ENCODE measurements around the gene SH3BP5.

SH3BP5 gene

GRCh38 chr3:15347063-15347736 is 14.8 kb upstream of the SH3BP5 start:
- no peak for DNase-seq (ENCODE audit: low read depth, low spot score)

DNA sequence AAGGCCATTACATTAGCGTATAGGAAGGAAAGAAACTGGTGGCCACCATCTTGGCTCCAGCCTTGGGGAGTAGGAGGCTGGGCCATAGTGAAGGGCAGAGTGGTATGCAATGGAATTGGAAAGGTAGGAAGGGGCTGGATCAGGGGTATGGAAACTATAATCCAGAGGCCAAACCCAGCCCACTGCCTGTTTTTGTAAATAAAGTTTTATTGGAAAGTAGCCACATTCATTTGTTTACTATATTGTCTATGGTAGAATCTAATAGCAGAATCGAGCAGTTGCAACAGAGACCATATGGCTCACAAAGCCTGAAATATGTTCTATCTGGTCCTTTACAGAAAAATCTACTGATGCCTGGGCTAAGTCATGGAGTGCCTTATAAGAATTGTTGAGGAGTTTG is 14.1 kb upstream of the SH3BP5 start:
- no peak for DNase-seq (ENCODE audit: low read depth, low spot score)

- no peak for DNase-seq (ENCODE audit: low read depth, low spot score)
Observed at GRCh38 chr3:15345608-15346137, 13.3 kb upstream of the SH3BP5 start.

GRCh38 chr3:15345066-15345607 is 12.8 kb upstream of the SH3BP5 start:
- DNase-seq (ENCODE audit: low read depth, low spot score), result no peak

- DNase-seq (ENCODE audit: low read depth, low spot score), result no peak
Observed at GRCh38 chr3:15342945-15343344, 10.6 kb upstream of the SH3BP5 start.

DNA sequence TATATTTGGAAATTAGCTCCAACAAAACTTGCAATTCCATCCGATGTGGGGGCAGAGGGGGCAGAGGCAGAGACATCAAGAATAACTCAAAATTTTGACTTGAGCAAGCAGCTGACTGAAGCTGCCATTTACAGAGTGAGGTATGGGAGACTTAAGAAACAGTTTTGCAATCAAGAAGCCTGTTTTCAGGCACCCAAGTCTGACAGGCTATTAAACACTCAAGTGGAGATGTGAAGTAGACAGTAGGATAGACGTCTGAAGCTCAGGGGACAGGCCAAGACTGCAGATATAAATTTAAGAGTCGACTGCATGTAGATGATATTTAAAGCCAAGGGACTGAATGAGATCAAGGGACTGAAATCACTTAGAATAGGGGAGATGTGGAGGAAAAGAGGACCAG is 9.9 kb upstream of the SH3BP5 start:
- DNase-seq (ENCODE audit: low read depth, low spot score), result no peak

GRCh38 chr3:15341030-15341726 is 8.8 kb upstream of the SH3BP5 start:
- DNase-seq (ENCODE audit: low read depth, low spot score), result no peak

DNA sequence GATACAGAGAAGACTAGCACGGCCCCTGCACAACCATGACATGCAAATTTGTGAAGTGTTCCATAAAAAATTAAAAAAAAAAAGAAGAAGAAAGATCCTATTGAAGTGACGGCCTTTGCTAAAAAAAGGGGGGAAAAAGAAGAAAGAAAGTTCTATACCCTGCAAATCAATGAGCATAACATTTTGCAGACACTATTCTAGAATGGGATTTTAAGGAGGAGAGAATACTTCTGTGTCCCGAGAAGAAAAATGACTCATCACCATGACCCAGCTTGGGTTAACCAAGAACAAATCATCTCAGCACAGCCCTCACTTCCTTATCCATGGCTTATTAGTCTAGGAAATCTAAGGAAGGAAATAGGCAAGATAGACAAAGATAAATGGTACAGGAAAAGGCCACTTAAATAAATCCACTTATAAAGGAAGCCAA is 7.4 kb upstream of the SH3BP5 start:
- no peak for DNase-seq (ENCODE audit: low read depth, low spot score)

GRCh38 chr3:15339001-15339400 is 6.6 kb upstream of the SH3BP5 start:
- no peak for DNase-seq (ENCODE audit: low read depth, low spot score)

- DNase-seq (ENCODE audit: low read depth, low spot score), result no peak
Observed at GRCh38 chr3:15337963-15338362, 5.6 kb upstream of the SH3BP5 start.

- DNase-seq (ENCODE audit: low read depth, low spot score), result no peak
Observed at GRCh38 chr3:15336057-15336456, 3.7 kb upstream of the SH3BP5 start.

DNA sequence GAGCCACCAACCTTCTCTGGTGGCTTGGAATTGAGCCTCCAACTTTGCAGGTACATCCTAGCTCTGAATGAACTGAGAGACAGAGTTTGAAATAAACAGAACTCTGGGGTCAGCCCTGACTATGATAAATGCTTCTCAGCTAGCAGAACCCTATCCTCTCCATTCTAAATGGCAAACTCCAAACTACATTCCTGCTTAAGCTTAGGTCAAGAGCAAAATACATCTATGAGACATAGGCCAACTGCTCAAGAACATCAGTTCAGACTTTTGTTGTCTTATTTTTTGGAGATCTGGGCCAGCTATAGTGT is 1.5 kb upstream of the SH3BP5 start:
- DNase-seq (ENCODE audit: low read depth, low spot score), result no peak

- DNase-seq (ENCODE audit: low read depth, low spot score), result no peak
Observed at GRCh38 chr3:15333099-15333955, 941 bp upstream of the SH3BP5 start.

- DNase-seq (ENCODE audit: low read depth, low spot score), result no peak
Observed at GRCh38 chr3:15331606-15332404, 581 bp downstream of the SH3BP5 start.

- no peak for DNase-seq (ENCODE audit: low read depth, low spot score)
Observed at GRCh38 chr3:15331072-15331605, 1.2 kb downstream of the SH3BP5 start.

DNA sequence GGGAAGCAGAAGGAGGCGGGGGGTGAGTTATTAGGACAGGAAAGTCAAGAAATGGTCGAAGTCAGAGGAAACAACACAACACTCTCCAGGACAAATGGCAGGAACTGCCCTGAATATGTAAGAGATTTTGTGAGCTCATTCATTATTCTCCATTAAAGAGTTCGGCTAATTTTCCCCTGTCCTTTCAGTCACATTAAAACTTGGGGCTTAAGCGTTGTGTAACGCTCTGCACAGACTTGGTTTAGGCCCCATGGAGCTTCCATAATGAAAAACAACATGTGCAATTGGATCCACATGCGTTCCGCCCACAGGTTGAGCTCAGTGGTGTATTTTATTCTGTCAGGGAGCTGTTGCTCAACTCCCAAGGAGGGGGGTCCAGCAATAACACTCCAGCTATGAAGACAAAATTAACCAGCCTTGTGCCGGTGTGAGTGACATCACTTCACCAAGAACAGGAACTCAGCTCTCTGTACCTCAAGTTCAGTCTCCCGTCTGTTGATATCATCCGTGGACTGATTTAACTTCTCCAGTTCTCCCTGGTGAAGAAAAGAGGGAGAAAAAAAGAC is 2.3 kb downstream of the SH3BP5 start:
- peak; percentile 75 for DNase-seq (ENCODE audit: low read depth, low spot score)

DNA sequence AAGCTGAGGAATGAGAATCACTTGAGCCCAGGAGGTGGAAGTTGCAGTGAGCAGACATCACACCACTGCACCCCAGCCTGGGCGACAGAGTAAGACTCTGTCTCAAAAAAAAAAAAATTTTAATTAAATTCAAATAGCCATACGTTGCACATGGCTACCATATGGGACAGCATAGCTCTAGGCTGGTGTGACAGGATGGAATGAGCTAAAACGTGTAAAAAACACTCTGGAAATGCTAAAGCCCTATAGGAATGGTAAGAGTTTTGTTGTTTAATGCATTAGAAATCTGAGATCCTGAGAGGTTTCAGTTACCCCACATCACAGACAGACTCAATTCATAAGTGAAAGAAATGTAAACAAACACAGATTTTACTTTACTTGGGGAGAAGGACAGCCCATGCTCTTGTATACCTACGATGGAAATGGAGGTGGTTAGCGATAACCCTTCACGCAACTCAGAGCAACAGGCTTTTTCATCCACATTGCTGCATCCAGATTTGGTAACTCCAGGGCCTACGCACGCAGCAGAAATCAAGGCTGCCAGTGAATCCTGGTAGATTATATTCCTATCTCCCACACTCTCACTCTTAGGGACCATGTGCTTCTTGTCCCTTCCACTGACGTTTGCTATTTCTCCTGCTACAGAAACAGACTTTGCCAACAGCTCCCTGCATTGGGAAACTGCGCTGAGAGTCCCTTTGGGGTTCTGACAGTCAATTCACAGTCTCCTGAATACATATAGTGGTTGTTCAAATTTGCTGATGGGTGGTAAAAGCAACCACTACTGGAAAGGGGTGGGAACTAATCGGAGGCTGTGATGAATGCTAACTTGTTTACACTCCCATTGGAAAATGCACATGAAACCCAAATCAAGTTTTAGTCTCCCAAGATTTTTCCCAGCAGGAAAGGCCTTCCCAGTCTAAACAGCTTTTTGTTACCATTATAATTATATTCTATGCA is 3.1 kb downstream of the SH3BP5 start:
- no peak for DNase-seq (ENCODE audit: low read depth, low spot score)

DNA sequence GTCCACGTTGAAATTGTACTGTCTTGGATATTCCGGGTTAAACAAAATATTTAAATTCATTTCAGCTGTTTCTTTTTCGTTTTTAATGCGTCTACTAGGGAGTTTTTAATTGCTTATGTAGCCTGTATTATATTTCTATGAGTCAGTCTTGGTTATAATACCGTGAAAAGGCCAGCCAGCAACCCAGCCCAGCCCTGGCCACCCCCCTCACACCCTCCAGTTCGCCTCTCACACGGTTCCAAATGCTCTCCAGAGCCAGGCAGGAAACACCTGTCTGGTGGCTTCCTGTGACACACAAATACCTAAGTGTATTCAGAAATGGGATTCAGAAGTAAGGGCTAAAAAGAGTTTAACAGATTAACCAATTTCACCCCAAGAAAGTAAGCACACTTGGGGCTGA is 4.4 kb downstream of the SH3BP5 start:
- DNase-seq (ENCODE audit: low read depth, low spot score), result no peak

- no peak for DNase-seq (ENCODE audit: low read depth, low spot score)
Observed at GRCh38 chr3:15326673-15327072, 5.7 kb downstream of the SH3BP5 start.

DNA sequence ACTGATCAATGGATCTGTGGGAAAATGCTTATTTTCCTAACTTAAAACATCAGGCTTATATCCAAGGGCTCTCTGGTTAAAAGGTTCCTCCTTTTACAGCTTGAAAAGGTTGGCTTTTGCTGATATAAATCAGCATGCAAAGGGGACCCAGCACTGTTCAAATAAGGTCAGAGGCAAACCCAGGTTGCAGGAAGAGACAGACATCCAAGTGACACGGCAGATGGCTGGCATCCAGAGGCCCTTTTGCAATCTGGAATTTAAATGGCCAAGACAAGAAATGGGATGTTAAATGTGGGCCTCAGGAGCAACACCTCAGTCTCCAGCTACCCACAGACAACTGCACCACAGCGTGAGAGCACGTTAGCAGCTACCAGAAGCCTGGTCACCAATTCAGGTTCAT is 6.3 kb downstream of the SH3BP5 start:
- no peak for DNase-seq (ENCODE audit: low read depth, low spot score)

All from smooth muscle cell of the brain vasculature (primary cell).